Measurements from ENCODE around the gene ABCA13. TPM values are rescaled to one million over a fixed set of nuclear protein-coding genes. Genes with fewer than 3 reads are reported as not detected.

Gene ABCA13
- total and polyA plus RNA-seq, 7 experiments from 2014 or later, result 0.11 to 0.42 TPM; not detected in 5

DNA sequence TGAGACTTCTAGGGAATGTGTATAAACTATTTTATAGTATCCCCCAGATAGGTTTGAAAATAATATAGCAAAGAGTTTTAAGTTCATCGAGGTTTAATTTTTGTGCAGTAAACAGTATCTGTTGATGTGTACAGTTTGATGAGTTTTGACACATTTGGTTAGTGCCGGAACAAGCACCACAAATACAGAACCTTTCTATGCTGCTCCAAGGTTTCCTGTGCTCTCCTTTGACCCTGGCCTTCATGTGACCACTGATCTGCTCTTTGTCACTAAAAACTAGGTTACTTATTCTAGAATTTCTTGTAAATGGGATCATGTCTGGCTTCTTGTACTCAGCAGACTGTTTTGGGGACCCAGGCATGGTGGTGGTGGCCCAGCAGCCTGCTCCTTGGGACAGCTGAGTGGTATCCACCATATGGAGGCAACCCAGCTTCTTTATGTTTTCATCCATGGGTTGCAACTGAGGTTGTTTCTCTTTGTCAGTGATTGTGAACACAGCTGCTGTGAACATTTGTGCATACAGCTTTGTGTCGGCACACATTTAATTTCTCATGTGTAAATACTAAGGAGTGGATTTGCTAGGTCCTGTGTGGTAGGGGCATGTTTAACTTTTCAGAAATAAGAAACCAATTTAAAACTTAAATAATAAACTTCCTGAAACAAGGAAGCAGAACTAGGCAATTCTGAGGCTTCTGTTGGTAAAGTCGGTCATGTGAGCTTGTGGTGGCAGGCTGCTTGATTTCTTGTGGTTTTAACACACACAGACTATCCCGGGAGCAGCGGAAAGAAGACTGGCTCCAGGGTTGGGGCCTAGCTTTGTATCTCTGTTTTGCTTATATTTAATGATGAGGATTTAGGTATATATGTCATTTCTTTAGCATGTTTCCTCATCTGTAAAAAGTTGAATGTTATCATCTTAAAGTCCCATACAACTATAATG is 219.4 kb downstream of the ABCA13 start:
- Mint-ChIP-seq H3K36me3 (peaks cover 0 to 5% (median 0%) of the 10 kb centered on the region in 5 donors), H3K27me3 (peaks cover 0 to 16% (median 4%) of the 10 kb centered on the region in 5 donors), H3K27ac (no peak overlapping the region), H3K4me1 (peaks cover 0 to 5% (median 0%) of the 10 kb centered on the region in 7 donors), H3K4me3 (no peak overlapping the region), H3K9me3 (peaks cover 0 to 6% (median 0%) of the 10 kb centered on the region in 11 donors)
- Histone ChIP-seq H3K27me3 (ENCODE audit: control insufficient read depth in 2 of 2, insufficient read depth in 2 of 2, low read length in 2 of 2) (no peaks in the 10 kb centered on the region), H3K27ac (ENCODE audit: low read depth, low read length) (no peak overlapping the region), H3K36me3 (ENCODE audit: control insufficient read depth in 2 of 3, insufficient read depth in 3 of 3, low read length in 3 of 3) (no peaks in the 10 kb centered on the region), H3K4me1 (ENCODE audit: control insufficient read depth in 2 of 2, insufficient read depth in 2 of 2, low read length in 2 of 2) (no peaks in the 10 kb centered on the region), H3K9me3 (ENCODE audit: control insufficient read depth in 2 of 3, low read length in 3 of 3) (no peaks in the 10 kb centered on the region), H3K4me3 (ENCODE audit: low read length) (no peak overlapping the region)
- ATAC-seq (no peak), DNase-seq (no peak)
- intact Hi-C loops (cut with micrococcal nuclease), result no loop called here
- CTCF ChIA-PET, result no interaction called here
- POLR2A ChIA-PET, result no interaction called here

DNA sequence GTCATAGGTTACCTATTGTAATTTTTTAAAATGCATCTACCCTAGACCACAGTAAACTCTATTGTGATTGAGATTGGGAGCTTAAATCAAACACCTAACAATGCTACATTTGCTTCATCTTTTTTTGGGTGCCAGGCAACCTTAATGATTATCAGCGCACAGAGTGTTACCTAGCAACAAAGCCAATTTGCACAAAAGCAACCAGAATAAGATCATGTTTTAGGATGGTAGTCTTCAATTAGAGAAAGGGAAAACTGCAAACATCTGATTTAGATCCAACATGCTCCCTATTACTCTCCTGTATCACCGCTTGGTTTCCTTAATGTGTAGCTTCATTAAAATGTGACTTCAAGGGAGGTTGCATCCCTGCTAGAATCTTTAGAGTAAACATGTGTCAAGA is 226.9 kb downstream of the ABCA13 start:
- Histone ChIP-seq H3K27me3 (ENCODE audit: control insufficient read depth in 2 of 2, insufficient read depth in 2 of 2, low read length in 2 of 2) (no peaks in the 10 kb centered on the region), H3K9me3 (ENCODE audit: control insufficient read depth in 2 of 3, low read length in 3 of 3) (no peaks in the 10 kb centered on the region), H3K4me3 (ENCODE audit: low read length) (no peak overlapping the region), H3K27ac (ENCODE audit: low read depth, low read length) (no peak overlapping the region), H3K36me3 (ENCODE audit: control insufficient read depth in 2 of 3, insufficient read depth in 3 of 3, low read length in 3 of 3) (no peaks in the 10 kb centered on the region), H3K4me1 (ENCODE audit: control insufficient read depth in 2 of 2, insufficient read depth in 2 of 2, low read length in 2 of 2) (no peaks in the 10 kb centered on the region)
- DNase-seq (no peak), ATAC-seq (no peak)
- H3K27ac Mint-ChIP-seq, result no peak overlapping the region
- POLR2A ChIA-PET, result no interaction called here
- H3K9me3 Mint-ChIP-seq, result peaks cover 0 to 3% (median 0%) of the 10 kb centered on the region in 11 donors
- peaks cover 0 to 8% (median 0%) of the 10 kb centered on the region in 5 donors for H3K27me3 Mint-ChIP-seq
- H3K4me3 Mint-ChIP-seq, result no peak overlapping the region
- CTCF ChIA-PET, result no interaction called here
- no peaks in the 10 kb centered on the region for H3K36me3 Mint-ChIP-seq
- peaks cover 0 to 1% (median 0%) of the 10 kb centered on the region in 7 donors for H3K4me1 Mint-ChIP-seq
- intact Hi-C loops (cut with micrococcal nuclease), result no loop called here

DNA sequence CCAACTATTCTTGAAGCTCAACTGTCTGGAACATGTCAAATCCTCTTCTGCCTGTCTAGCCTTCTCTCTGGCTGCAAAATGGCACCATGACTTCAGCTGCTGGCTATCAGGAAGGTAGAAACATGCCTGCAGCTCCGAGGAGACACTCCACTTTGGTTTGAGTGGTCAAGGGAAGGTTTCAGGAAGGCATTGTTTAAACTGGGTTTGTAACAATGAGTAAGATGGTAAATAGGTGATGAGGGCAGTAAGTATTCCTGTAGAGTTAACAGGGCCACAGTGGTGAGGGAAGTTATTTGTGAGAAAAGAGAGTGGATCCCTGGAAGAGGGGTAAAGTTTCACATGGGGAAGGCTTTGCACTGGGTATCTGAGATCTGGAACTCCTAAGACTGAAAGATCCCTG is 231.5 kb downstream of the ABCA13 start:
- Mint-ChIP-seq H3K4me3 (no peak overlapping the region), H3K27ac (no peak overlapping the region), H3K27me3 (no peaks in the 10 kb centered on the region), H3K36me3 (no peaks in the 10 kb centered on the region), H3K4me1 (no peaks in the 10 kb centered on the region), H3K9me3 (peaks cover 0 to 3% (median 0%) of the 10 kb centered on the region in 11 donors)
- no peak for ATAC-seq
- no peak overlapping the region for H3K4me3 ChIP-seq (ENCODE audit: low read length)
- no peaks in the 10 kb centered on the region for H3K27me3 ChIP-seq (ENCODE audit: control insufficient read depth in 2 of 2, insufficient read depth in 2 of 2, low read length in 2 of 2)
- H3K9me3 ChIP-seq (ENCODE audit: control insufficient read depth in 2 of 3, low read length in 3 of 3), result no peaks in the 10 kb centered on the region
- H3K4me1 ChIP-seq (ENCODE audit: control insufficient read depth in 2 of 2, insufficient read depth in 2 of 2, low read length in 2 of 2), result no peaks in the 10 kb centered on the region
- POLR2A ChIA-PET, result no interaction called here
- CTCF ChIA-PET, result no interaction called here
- H3K36me3 ChIP-seq (ENCODE audit: control insufficient read depth in 2 of 3, insufficient read depth in 3 of 3, low read length in 3 of 3), result no peaks in the 10 kb centered on the region
- H3K27ac ChIP-seq (ENCODE audit: low read depth, low read length), result no peak overlapping the region
- no peak for DNase-seq
- intact Hi-C loops (cut with micrococcal nuclease), result no loop called here

DNA sequence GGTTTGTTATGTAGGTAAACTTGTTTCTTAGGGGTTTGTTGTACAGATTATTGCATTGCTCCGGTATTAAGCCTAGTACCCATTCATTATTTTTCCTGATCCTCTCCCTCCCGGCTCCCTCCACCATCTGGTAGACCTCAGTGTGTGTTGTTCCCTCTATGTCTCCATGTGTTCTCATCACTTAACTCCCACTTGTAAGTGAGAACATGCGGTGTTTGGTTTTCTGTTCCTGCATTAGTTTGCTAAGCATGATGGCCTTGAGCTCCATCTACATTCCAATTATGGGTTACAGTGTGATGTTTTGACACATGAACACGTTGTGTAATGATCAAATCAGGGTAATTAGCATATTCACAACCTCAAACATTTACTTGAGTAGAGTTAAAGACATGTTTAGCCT is 237.5 kb downstream of the ABCA13 start:
- intact Hi-C loops (cut with micrococcal nuclease), result no loop called here
- no peak overlapping the region for H3K4me3 Mint-ChIP-seq

GRCh38 chr7:48411619-48412018 is 240.4 kb downstream of the ABCA13 start:
- H3K9me3 ChIP-seq (ENCODE audit: control insufficient read depth in 2 of 3, low read length in 3 of 3), result no peaks in the 10 kb centered on the region
- no peaks in the 10 kb centered on the region for H3K27me3 ChIP-seq (ENCODE audit: control insufficient read depth in 2 of 2, insufficient read depth in 2 of 2, low read length in 2 of 2)
- intact Hi-C loops (cut with micrococcal nuclease), result no loop called here
- no peaks in the 10 kb centered on the region for H3K4me1 ChIP-seq (ENCODE audit: control insufficient read depth in 2 of 2, insufficient read depth in 2 of 2, low read length in 2 of 2)
- Mint-ChIP-seq H3K27ac (no peak overlapping the region), H3K4me1 (peaks cover 0 to 4% (median 0%) of the 10 kb centered on the region in 7 donors), H3K36me3 (no peaks in the 10 kb centered on the region), H3K27me3 (no peaks in the 10 kb centered on the region), H3K4me3 (no peak overlapping the region), H3K9me3 (no peaks in the 10 kb centered on the region)
- H3K27ac ChIP-seq (ENCODE audit: low read depth, low read length), result no peak overlapping the region
- no peak overlapping the region for H3K4me3 ChIP-seq (ENCODE audit: low read length)
- ChIA-PET CTCF (interaction anchor here (0.6 kb wide), 1 partner anchor 18 kb away, joined by 4 read pairs; no protein-coding TSS in a partner anchor), POLR2A (no interaction called here)
- no peak for DNase-seq
- no peaks in the 10 kb centered on the region for H3K36me3 ChIP-seq (ENCODE audit: control insufficient read depth in 2 of 3, insufficient read depth in 3 of 3, low read length in 3 of 3)
- ATAC-seq, result peak; percentile 41

More for the DNA sequence above, 237.5 kb downstream of the ABCA13 start:
- Mint-ChIP-seq H3K4me1 (peaks cover 0 to 4% (median 0%) of the 10 kb centered on the region in 7 donors), H3K27me3 (no peaks in the 10 kb centered on the region), H3K9me3 (no peaks in the 10 kb centered on the region), H3K27ac (no peak overlapping the region), H3K36me3 (no peaks in the 10 kb centered on the region)
- H3K4me1 ChIP-seq (ENCODE audit: control insufficient read depth in 2 of 2, insufficient read depth in 2 of 2, low read length in 2 of 2), result no peaks in the 10 kb centered on the region
- H3K27me3 ChIP-seq (ENCODE audit: control insufficient read depth in 2 of 2, insufficient read depth in 2 of 2, low read length in 2 of 2), result no peaks in the 10 kb centered on the region
- H3K4me3 ChIP-seq (ENCODE audit: low read length), result no peak overlapping the region
- DNase-seq, result no peak
- ChIA-PET CTCF (no interaction called here), POLR2A (no interaction called here)
- no peak for ATAC-seq
- H3K9me3 ChIP-seq (ENCODE audit: control insufficient read depth in 2 of 3, low read length in 3 of 3), result no peaks in the 10 kb centered on the region
- no peak overlapping the region for H3K27ac ChIP-seq (ENCODE audit: low read depth, low read length)
- H3K36me3 ChIP-seq (ENCODE audit: control insufficient read depth in 2 of 3, insufficient read depth in 3 of 3, low read length in 3 of 3), result no peaks in the 10 kb centered on the region

- H3K27me3 Mint-ChIP-seq, result no peaks in the 10 kb centered on the region
- no peak overlapping the region for H3K27ac ChIP-seq (ENCODE audit: low read depth, low read length)
- no peaks in the 10 kb centered on the region for H3K4me1 ChIP-seq (ENCODE audit: control insufficient read depth in 2 of 2, insufficient read depth in 2 of 2, low read length in 2 of 2)
- H3K36me3 Mint-ChIP-seq, result no peaks in the 10 kb centered on the region
- H3K27me3 ChIP-seq (ENCODE audit: control insufficient read depth in 2 of 2, insufficient read depth in 2 of 2, low read length in 2 of 2), result no peaks in the 10 kb centered on the region
- no peaks in the 10 kb centered on the region for H3K36me3 ChIP-seq (ENCODE audit: control insufficient read depth in 2 of 3, insufficient read depth in 3 of 3, low read length in 3 of 3)
- H3K9me3 ChIP-seq (ENCODE audit: control insufficient read depth in 2 of 3, low read length in 3 of 3), result no peaks in the 10 kb centered on the region
- intact Hi-C loops (cut with micrococcal nuclease), result no loop called here
- POLR2A ChIA-PET, result no interaction called here
- H3K27ac Mint-ChIP-seq, result no peak overlapping the region
- CTCF ChIA-PET, result no interaction called here
- H3K9me3 Mint-ChIP-seq, result no peaks in the 10 kb centered on the region
- no peak for DNase-seq
- H3K4me3 Mint-ChIP-seq, result no peak overlapping the region
- H3K4me1 Mint-ChIP-seq, result peaks cover 0 to 4% (median 0%) of the 10 kb centered on the region in 7 donors
- ATAC-seq, result no peak
- no peak overlapping the region for H3K4me3 ChIP-seq (ENCODE audit: low read length)
Measured at GRCh38 chr7:48414011-48414732, 242.9 kb downstream of the ABCA13 start.
